AG09309 (cell line): Measurements from ENCODE around the gene RASA1.
A peak's percentile ranks its signal among the peaks of the same experiment; 100 is the strongest.

Source experiments
- DNase-seq: peaks from one replicate; pipeline ENCODE4 v3.0.0-alpha.2; 2010; ENCODE audit warnings: low read depth
- H3K4me3 ChIP-seq: 2 replicates; pipeline ENCODE4 v1.5.1; 2011; ENCODE audit warnings: mild to moderate bottlenecking, low read depth, low read length, moderate library complexity; ENCODE audit not compliant: control insufficient read depth
- TF ChIP-seq, protein P1 (sequence below): IDR thresholded peaks from 2 replicates; pipeline ENCODE4 v1.5.1; 2011; ENCODE audit warnings: mild to moderate bottlenecking, low read depth, low read length, inconsistent platforms; ENCODE audit not compliant: insufficient read depth, control insufficient read depth; ENCODE audit errors: missing control alignments

RASA1 gene

DNA sequence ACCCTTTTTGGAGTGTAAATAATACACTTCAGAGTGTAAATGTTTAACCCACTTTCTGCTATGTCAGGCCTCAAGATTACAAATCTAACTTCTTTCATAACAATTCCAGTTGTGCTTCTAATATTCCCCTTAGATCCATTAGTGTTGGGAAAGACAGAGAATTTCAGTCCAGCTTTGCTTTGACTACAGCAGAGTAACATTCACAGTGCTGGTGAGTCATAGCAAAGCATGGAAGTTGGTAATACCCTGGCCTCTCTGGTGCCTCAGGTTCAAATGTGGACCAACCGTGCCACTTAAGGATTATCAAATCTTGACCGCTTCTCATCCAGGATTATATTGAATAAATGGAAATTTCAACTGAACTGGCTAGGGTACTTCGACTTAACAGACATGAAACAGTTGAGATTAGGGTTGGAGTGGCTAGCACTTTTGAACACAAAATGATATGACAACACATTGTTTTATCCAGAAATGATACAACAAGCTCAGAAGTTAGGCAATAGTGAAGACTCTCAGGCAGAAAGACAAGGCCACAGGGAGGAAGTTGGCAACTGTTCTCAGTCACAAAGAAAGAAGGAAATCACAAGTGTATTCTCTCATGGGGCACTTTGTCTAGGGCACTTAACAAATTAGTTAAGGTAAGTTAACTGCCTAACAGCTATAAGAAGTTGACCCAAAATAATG is 24.4 kb upstream of the RASA1 start:
- TF ChIP-seq, protein P1, sequence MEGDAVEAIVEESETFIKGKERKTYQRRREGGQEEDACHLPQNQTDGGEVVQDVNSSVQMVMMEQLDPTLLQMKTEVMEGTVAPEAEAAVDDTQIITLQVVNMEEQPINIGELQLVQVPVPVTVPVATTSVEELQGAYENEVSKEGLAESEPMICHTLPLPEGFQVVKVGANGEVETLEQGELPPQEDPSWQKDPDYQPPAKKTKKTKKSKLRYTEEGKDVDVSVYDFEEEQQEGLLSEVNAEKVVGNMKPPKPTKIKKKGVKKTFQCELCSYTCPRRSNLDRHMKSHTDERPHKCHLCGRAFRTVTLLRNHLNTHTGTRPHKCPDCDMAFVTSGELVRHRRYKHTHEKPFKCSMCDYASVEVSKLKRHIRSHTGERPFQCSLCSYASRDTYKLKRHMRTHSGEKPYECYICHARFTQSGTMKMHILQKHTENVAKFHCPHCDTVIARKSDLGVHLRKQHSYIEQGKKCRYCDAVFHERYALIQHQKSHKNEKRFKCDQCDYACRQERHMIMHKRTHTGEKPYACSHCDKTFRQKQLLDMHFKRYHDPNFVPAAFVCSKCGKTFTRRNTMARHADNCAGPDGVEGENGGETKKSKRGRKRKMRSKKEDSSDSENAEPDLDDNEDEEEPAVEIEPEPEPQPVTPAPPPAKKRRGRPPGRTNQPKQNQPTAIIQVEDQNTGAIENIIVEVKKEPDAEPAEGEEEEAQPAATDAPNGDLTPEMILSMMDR = no peak
- peak; percentile 47 for DNase-seq
- no peak overlapping the region for H3K4me3 ChIP-seq

DNA sequence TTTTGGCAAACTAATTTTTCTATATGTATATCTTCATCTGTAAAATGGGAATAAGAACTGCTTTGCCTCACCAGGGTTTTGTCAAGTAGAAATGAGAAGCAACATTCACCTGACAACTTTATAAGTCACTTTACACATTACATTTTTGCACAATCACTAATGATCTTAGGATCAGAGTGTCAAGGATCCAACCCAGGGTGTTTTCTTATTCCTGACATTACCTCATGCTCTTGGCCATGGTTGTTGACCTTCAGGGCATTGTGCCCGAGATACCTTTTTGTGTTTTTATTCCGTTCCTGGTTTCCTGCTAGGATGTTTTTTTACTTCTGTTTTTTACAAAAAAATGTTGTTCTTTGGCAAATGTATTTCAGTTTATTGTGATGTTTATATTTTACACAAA is 22.2 kb upstream of the RASA1 start:
- no peak for DNase-seq
- TF ChIP-seq, protein P1 = no peak

GRCh38 chr5:87246061-87246460 is 21.6 kb upstream of the RASA1 start:
- TF ChIP-seq, protein P1 = no peak
- no peak for DNase-seq
- H3K4me3 ChIP-seq = no peak overlapping the region

More for the DNA sequence above, 22.2 kb upstream of the RASA1 start:
- no peak overlapping the region for H3K4me3 ChIP-seq

GRCh38 chr5:87252283-87252605 is 15.4 kb upstream of the RASA1 start:
- no peak for DNase-seq
- H3K4me3 ChIP-seq = no peak overlapping the region
- TF ChIP-seq, protein P1 = no peak

DNA sequence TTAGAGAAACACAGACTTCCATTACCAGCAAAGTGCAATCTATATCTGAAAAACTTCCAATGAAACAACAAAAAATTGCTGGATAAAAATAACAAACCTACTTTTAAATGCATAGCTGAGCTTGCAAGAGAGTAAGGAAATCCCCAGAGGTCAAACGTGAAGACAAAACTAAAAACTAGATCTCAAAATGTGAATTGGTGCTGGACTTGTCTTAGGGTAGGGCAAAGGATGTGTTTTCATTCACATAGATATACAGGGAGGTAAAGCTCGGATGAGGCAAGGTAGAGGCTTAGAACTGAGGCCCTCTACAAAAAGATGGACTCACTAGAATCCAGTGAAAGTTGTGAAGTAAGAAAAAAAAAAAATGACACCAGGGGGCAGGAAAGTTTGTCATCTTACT is 13.6 kb upstream of the RASA1 start:
- TF ChIP-seq, protein P1 = no peak
- H3K4me3 ChIP-seq = no peak overlapping the region
- no peak for DNase-seq

DNA sequence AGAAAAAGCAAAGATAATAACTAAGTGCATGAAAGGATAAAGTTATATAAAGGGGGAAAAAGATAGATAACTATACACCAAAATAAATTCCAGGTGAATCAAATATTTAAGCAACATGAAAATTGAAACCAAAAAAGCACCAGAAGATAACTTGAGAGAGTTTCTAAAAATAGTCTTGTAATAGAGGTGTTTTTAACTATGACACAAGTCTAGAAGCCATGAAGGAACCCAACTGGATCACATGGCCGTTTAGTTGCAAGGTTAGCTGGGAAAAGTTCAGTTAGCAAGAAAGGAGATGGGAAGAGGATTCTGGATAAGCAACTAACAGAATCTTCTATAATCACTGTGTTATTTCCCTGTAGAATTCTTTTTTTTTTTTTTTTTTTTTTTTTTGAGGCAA is 9.2 kb upstream of the RASA1 start:
- H3K4me3 ChIP-seq = no peak overlapping the region
- DNase-seq = no peak
- TF ChIP-seq, protein P1 = no peak
